GM06990 (cell line): Measurements from ENCODE around the gene LMBRD2.

ENCODE experiments used
- DNase-seq: peaks from one replicate; pipeline ENCODE4 v3.0.0-alpha.2; 2011; ENCODE audit not compliant: insufficient read length; ENCODE audit errors: extremely low read depth
- H3K27me3 ChIP-seq: replicated peaks from 2 replicates; pipeline ENCODE4 v1.6.0; 2011; ENCODE audit warnings: low read length; ENCODE audit not compliant: control insufficient read depth, insufficient read depth
- H3K36me3 ChIP-seq: 2 replicates; pipeline ENCODE4 v1.5.1; 2011; ENCODE audit warnings: low read length; ENCODE audit not compliant: control insufficient read depth, insufficient read depth
- H3K4me3 ChIP-seq: replicated peaks from 2 replicates; pipeline ENCODE4 v1.5.1; 2011; ENCODE audit warnings: low read depth, mild to moderate bottlenecking, control low read depth, low read length
- CTCF ChIP-seq: IDR thresholded peaks from 2 replicates; pipeline ENCODE4 v1.5.1; 2011; ENCODE audit warnings: low read length, control low read depth, mild to moderate bottlenecking, inconsistent platforms; ENCODE audit not compliant: insufficient read depth, poor library complexity, severe bottlenecking

LMBRD2 gene

GRCh38 chr5:36152324-36153297, 924 bp upstream of the LMBRD2 start:
- Histone ChIP-seq H3K4me3 (peak overlapping the region; percentile 69), H3K36me3 (peaks cover 2% of the 10 kb centered on the region; the same call in 1 of the 2 replicates), H3K27me3 (no peaks in the 10 kb centered on the region)
- DNase-seq, result no peak
- TF ChIP-seq CTCF, result no peak

- DNase-seq, result peak; percentile 38
- Histone ChIP-seq H3K36me3 (no peaks in the 10 kb centered on the region), H3K4me3 (peak overlapping the region; percentile 92), H3K27me3 (no peaks in the 10 kb centered on the region)
- no peak for TF ChIP-seq CTCF
Observed at GRCh38 chr5:36150676-36151433, 832 bp downstream of the LMBRD2 start.

- H3K4me3 ChIP-seq, result no peak overlapping the region
- H3K36me3 ChIP-seq, result no peaks in the 10 kb centered on the region
- TF ChIP-seq CTCF, result no peak
- no peaks in the 10 kb centered on the region for H3K27me3 ChIP-seq
- no peak for DNase-seq
Observed at GRCh38 chr5:36147681-36148080, 4.0 kb downstream of the LMBRD2 start.

GRCh38 chr5:36146390-36146789, 5.3 kb downstream of the LMBRD2 start:
- H3K36me3 ChIP-seq, result no peaks in the 10 kb centered on the region
- no peak for DNase-seq
- no peaks in the 10 kb centered on the region for H3K27me3 ChIP-seq
- H3K4me3 ChIP-seq, result no peak overlapping the region
- no peak for TF ChIP-seq CTCF

- DNase-seq, result no peak
- Histone ChIP-seq H3K4me3 (no peak overlapping the region), H3K27me3 (no peaks in the 10 kb centered on the region), H3K36me3 (no peaks in the 10 kb centered on the region)
- TF ChIP-seq CTCF, result no peak
Observed at GRCh38 chr5:36145311-36145710, 6.4 kb downstream of the LMBRD2 start.
